ENCODE measurements around the gene TBCK. TPM values are rescaled to one million over a fixed set of nuclear protein-coding genes. Genes with fewer than 3 reads are reported as not detected.

The TBCK gene
- total RNA-seq, 1 donor from 2014 or later: 35.7 TPM

DNA sequence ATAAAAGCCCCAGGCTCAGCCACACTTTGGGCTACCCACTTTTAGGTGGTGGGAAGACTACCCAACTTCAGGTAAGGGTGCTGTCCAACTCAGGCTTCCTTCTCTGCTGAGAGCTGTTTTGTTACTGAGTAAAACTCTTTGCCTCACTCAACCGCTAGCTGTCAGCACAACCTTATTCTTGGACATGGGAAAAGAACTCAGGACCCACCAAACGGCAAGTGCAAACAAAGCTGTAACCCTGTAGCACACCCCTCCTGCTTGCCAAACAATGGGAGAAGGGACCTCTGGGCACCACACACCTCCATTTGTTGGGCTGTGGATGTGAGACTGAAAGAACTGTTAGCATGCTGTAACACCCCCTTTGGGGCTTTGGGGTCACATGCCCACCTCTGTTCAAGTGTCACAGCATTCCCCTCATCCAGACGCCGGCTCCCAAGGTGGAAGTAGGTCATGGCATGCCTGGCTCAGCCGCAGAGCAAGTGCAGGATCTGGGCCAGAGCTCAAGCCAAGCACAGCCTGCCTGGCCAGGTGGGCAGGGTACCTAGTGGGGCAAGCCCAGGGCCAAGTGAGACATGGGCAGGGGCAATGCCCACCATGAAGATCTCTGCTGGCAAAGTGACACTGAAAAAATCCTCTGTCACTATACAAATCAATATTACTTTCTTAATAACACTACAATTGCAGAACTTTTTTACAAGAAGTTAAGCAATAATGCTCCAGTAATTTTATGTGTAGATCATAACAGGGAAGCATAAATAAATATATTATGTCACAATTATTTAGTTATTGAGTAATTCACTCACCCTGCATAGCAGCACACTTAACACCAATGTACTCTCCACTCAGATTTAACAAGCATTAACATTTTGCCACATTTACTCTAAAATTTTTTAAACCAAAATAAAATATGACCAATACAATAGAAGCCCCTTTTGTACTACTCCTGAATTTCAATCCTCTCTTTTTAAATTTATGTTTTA is 107.2 kb downstream of the TBCK start:
- no peak for TF ChIP-seq CTCF (IDR thresholded peaks at IDR 0.05)

DNA sequence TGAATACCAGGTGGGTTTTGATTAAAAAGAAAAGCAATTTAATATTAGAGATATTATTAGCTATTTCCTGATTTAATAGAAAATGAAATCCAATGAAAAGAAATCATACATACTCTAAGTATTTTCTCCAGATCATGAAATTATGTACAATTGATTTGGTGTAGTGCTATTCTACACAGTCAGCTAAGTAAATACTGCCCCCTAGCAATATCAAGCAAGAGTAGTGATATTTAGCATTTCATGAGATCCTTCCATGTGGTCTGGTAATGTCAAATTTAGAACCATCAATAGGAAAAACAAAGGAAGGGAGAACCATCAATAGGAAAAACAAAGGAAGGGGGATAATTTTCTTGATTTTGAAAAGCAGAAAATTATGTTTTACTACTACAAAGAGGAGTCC is 114.6 kb downstream of the TBCK start:
- Histone ChIP-seq H3K9me3 (no peaks in the 10 kb centered on the region), H3K4me3 (no peak overlapping the region), H3K27ac (no peak overlapping the region), H3K36me3 (no peaks in the 10 kb centered on the region), H3K27me3 (no peaks in the 10 kb centered on the region), H3K4me1 (no peaks in the 10 kb centered on the region)
- intact Hi-C loops (cut with DNase I): no loop called here
- DNase-seq (ENCODE audit: low spot score in 2 of 2): no peak
- peak in 2 of 3 experiments; percentile 46 to 55 for TF ChIP-seq CTCF (IDR thresholded peaks at IDR 0.05)

More for the DNA sequence above, 107.2 kb downstream of the TBCK start:
- no peak overlapping the region for H3K4me3 ChIP-seq
- H3K4me1 ChIP-seq: no peaks in the 10 kb centered on the region
- intact Hi-C loops (cut with DNase I): no loop called here
- H3K36me3 ChIP-seq: peaks cover 0 to 4% of the 10 kb centered on the region in 2 donors
- DNase-seq (ENCODE audit: low spot score in 2 of 2): no peak
- no peaks in the 10 kb centered on the region for H3K27me3 ChIP-seq
- H3K27ac ChIP-seq: peak overlapping the region in 1 of 2 donors; percentile 13
- no peaks in the 10 kb centered on the region for H3K9me3 ChIP-seq

DNA sequence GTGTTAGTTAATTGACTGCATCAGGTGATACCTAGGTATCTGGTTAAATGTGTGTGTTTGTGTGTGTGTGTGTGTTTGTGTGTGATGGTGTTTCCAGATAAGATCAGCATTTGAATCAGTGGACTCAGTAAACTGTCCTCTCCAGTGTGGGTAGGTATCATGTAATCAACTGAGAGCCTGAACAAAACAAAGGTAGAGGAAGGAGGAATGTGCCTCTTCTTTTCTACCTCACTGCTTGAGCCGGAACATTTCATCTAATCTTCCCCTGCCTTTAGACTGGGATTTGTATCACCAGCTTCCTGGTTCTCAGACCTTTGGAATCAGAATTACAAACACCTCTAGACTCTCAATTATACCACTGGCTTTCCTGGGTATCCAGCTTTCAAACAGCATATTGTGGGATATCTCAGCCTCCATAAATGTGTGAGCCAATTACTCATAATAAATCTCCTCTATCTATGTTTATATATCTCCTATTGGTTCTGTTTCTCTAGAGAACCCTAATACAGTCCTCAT is 120.5 kb downstream of the TBCK start:
- intact Hi-C loops (cut with DNase I): no loop called here

DNA sequence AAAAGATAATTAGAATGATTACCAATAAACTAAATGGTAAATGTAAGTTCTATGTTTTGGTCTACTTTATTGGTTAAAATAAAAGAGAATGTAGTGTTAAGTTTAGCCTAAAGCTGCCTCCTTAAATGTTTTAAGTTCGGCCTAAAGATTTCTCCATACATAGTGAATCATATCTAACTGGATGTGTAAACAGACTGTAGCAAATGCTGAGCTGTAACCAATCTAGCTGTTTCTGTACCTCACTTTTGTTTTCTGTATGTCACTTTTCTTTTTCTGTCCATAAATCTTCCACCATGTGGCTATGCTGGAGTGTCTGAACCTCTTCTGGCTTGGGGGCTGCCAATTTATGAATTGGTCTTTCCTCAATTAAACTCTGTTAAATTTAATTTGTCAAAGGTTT is 121.2 kb downstream of the TBCK start:
- Histone ChIP-seq H3K4me3 (no peak overlapping the region), H3K36me3 (peaks cover 9 to 22% of the 10 kb centered on the region in 2 donors), H3K27ac (no peak overlapping the region), H3K9me3 (no peaks in the 10 kb centered on the region), H3K27me3 (no peaks in the 10 kb centered on the region), H3K4me1 (no peaks in the 10 kb centered on the region)
- intact Hi-C loops (cut with DNase I): no loop called here
- TF ChIP-seq CTCF (IDR thresholded peaks at IDR 0.05): no peak
- no peak for DNase-seq (ENCODE audit: low spot score in 2 of 2)

More for the DNA sequence above, 120.5 kb downstream of the TBCK start:
- H3K27me3 ChIP-seq: no peaks in the 10 kb centered on the region
- DNase-seq (ENCODE audit: low spot score in 2 of 2): no peak
- no peaks in the 10 kb centered on the region for H3K4me1 ChIP-seq
- no peaks in the 10 kb centered on the region for H3K9me3 ChIP-seq
- peaks cover 9 to 22% of the 10 kb centered on the region in 2 donors for H3K36me3 ChIP-seq
- H3K27ac ChIP-seq: no peak overlapping the region
- no peak overlapping the region for H3K4me3 ChIP-seq
- TF ChIP-seq CTCF (IDR thresholded peaks at IDR 0.05): no peak

- no peak for TF ChIP-seq CTCF (IDR thresholded peaks at IDR 0.05)
- H3K9me3 ChIP-seq: no peaks in the 10 kb centered on the region
- no peak for DNase-seq (ENCODE audit: low spot score in 2 of 2)
- peaks cover 9 to 39% of the 10 kb centered on the region in 2 donors for H3K36me3 ChIP-seq
- no peak overlapping the region for H3K4me3 ChIP-seq
- no peaks in the 10 kb centered on the region for H3K27me3 ChIP-seq
- H3K27ac ChIP-seq: no peak overlapping the region
- intact Hi-C loops (cut with DNase I): no loop called here
- H3K4me1 ChIP-seq: no peaks in the 10 kb centered on the region
Observed at GRCh38 chr4:106192131-106192530, 123.9 kb downstream of the TBCK start.

All from ascending aorta (tissue), 2 donors.